GM18499 (cell line): ENCODE measurements around the gene RNF157.
A peak's percentile ranks its signal among the peaks of the same experiment; 100 is the strongest.

ENCODE experiments used
- ATAC-seq: cut with Tn5 transposase; IDR thresholded peaks from one replicate; pipeline ENCODE4 v1.9.1; 2021; ENCODE audit warnings: moderate number of reproducible peaks; ENCODE audit not compliant: insufficient read depth, unreplicated experiment

RNF157 gene

DNA sequence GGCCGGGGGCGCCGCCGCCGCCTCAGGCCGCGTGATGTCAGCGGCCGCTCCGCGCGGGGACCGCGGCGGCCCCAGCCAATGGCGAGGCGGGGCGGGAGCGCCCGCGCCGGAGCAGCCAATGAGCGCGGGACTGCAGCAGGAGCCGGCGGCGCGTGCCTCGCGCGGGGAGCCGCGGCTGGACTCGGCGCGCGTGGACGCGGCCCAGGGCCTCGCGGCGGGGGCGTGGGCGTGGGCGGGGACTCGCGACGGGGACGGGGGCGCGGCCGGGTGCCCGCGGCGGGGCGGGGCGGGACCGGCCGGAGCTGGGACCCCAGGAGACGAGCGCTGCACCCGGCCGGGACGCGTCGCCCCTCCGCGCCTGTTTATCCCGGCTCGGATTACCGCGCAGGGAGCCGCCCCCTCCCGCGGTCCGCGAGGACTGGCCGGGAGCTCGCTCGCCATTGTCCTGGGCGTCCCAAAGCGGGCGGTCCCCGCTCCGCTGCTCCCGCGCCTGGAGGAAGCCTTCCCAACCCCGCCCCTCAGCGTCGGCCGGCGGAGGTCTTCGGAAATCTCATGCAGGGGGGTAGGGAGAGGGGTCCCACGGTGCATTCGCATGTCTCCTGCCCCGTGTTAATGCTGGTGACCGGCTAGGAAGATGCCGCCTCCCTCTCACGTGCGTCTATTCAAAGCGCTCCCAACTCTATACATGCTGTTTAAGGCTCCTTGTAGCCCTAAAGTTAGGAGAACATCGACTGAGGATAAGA is at the start of gene RNF157:
TSS of gene RNF157 (minus strand) at position 33 of the 743 bp plus-strand sequence. CDS start 253 bp downstream, outside the sequence.
- no peak for ATAC-seq

DNA sequence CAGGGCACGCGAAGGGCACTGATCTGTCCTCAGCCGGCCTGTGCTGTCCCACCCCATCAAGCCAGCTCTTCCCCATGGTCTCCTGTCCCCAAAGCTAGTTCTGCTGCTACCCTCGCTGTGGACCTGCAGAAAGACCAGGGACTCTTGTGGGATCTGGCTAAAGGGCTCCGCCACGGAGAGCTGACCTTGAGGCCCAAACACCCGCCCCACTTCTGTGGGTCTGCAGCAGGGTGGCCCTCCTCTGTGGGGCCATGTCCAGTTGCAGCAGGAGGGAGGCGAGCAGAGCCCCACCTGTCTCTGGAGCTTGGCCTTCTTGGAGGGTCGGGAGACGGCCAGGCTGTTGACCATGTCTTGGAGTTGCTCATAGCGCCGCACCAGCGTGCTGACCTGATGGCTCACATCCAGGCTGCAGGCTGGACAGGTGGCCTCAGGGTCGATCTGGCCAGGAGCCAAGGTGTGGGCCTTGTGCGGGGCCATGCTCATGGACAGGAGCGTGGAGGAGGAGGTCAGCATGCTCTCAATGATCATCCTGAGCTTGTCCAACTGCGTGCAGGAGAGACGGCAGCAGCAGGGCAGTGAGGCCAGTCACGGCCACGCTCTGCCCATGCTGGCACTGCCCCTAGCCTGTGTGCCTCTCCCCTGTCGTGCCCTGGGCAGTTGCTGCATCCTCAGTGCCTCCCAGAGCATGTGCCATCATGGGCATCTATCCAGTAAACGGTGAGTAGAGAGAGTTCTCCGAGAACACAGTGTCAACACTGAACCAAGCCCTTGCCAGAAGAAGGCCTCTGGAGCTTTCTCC is 41.5 kb upstream of the RNF157 start:
- ATAC-seq = no peak

DNA sequence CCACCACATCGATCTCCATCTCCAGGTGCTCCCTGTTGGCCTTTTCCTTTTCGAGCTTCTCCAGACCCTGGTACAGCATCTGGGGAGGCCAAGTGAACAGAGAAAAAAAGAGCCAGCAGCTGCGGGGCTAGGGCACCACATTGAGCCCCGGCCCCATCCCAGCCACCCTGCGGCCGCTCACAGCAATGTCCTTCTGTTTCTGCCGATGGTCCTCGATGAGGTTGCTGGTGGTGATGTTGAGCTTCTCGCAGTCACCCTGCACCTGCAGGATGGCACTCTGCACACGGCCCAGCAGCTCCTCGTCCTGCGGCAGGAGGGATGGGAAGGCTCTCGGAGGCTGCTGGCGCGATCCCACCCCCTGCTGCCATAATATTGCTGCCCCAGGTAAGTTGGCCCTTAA is 40.4 kb upstream of the RNF157 start:
- ATAC-seq = no peak

DNA sequence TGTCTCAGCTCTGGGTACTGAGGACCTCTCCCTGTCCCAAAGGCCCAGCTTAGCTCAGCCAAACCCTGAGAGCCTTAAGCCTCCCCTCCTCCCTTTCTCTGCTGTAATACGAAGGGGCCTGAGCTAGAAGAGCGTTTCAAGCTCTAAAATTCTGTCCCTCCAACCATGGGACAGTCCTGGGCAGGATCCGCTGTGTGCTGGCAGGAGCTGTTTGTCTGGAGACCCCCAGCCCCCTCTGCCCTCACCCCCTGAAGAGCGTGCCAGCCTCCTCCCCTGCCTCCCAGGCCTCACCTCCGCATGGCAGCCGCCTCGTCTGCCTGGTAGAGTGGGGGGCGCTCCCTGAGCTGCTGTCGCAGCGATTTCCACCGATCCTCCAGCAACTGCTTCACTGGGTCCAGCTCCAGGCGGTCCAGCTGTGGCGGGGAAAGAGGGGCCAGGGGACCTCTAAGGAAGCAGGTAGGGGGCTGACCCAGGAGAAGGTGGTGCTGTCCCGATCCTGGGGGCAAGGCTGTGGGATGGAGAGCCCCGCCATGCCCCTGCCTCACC is 39.5 kb upstream of the RNF157 start:
- ATAC-seq = no peak

DNA sequence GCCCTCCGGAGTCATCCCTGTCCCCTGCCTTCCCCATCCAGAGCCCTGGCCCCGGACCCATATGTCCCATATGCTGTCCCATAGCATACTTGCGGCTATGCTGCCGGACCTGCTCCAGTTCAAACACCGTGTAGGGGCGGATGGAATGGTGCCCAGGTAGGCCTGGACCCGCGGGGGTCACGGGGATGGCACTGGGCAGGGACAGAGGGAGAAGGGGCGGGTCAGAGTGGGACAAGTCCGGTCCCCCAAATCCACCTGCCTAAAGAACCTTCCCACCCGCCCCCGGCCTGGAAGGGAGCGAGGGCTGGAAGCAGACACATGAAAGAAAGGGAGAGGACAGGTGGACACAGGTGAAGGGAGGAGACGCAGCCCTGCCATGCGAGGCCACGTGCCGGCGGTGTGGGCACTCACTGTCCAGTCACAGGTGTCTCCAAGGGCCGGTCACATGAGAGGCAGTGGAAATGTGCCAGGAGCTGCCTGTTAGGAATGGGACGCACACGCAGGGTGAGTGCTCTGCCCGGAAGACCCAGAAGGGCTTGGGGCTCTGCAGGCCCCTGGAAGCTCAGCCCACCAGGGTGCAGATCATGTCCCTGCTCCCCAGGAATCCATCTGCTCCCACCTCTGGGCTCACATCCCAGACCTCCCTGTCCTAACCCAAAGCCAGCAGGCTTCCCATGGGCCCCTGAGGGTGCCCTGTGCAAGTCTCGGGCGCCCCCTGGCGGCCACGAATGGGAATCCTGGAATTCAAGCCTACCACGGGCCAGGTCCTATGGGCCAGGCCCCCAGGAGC is 38.9 kb upstream of the RNF157 start:
- no peak for ATAC-seq

DNA sequence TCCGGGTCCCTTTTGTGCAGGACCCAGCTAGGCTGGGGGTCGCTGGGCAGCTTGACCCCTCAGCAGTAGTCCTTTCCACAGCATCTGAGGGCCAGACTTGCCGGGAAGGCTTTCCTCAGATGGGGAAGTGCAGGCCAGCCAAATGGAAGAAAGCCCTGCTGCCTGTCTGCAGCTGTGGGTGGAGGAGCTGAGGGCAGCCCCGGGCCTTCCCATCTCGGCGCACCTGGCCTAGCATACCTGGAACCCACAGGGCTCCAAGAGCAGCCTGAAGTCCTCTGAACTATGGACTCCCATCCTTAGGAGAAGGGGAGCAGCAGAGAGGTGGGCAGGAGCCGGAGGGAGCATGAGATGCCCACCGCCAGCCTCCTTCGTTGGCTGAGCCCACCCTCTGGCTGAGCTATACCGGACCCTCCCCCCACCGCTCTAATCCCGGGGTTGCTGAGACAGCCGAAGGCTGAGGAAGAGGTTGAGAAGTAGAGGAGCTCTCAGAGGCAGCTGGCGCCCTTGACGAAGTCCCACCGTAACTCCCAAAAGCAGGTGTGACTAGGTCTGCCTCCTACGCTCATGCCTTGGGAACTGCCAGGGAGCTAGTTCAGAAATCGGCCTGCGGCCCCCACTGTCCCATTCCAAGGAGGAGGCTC is 38.1 kb upstream of the RNF157 start:
- ATAC-seq = no peak

DNA sequence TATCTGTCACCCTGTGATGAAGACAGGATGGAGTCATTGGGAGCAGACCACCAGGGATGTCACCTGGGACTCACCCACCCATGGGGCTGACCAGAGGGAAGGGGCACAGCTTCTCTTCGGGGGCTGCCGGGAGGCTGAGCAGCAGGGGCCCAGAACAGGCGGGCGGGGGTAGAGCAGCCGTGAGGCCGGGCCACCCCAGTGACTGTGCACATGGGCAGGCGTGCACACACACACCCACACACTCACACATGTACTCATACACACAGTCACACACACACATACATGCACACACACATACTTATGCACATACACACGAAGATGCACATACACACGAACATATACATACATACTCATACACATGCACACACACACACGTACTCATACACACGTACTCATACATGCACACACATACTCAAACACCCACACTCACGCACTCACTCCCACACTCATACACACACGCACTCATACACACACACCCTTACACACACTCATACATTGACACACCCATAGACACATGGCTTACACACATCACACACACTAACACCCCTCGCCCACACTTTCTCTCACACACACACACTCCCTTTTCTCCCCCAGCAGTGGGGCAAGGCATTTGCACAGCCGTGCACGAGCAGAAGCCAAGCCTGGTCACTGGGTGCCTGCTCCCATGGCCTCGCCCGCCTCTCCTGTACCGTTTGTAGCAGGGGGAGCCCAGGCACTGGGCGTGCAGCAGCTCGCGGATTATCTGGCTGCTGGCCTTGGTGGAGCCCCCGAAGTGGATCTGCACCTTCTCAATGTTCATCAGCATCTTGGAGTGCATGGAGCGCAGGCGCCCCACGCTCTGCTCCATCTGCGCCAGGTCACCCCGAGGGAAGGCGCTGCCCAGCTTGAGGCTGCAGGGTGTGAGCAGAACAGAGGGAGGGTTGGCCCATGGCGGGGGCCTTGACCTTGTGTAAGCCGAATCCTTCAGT is 37.3 kb upstream of the RNF157 start:
- no peak for ATAC-seq

DNA sequence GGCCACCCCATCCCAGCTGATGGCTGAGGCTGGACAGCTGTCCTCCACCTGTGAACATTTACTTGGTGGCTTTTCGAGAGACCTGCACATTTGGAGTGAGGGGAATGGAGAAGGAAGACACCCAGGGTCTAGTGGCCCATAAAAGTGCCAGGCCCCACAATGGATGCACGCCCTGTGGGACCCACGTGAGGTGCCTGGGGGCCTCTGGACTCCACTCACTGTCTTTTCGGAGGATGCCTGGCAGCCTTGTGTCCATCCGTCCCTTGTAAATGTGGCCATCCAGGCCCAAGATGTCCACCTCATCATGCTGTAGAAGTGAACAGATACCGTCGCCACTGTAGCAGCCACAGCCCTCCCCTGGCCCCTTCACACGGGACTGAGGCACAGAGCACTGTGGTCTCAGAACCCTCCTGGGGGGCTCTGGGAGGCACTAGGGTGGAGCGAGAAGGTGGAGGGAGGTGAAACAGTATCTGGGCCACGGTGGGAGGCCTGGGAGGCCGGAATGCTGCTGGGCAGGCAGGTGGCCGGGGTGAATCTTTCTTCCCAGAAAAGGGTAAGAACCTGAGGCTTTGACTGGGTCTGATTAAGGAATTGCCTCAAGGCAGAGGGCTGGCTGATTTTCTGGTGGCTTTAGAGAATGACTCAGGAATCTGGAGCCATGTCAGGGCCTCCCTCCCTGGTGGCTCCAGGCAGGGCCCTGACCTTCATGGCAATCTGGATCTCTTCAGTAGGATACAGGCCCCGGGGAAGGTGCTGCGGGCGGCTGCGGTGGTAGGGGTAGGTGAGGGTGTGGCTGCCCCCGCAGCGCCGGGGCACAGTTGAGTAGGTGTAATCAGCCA is 36.4 kb upstream of the RNF157 start:
- no peak for ATAC-seq

DNA sequence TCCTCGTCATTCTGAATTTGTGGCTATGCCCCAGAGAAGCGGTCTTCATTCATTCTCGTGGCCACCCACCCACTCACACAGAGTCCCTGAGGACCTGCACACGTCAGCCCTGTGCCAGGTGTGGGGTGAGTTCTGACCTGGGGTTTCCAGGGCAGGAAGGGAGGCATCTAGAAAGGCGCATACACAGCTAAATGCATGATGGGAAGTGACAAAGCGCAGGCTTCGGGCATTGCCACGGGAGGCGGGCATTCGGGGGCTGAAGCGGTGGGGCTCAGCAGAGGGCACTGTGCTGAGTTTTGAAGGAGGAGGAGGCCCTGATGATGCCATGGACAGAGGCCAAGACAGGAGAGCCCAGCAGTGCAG is 35.8 kb upstream of the RNF157 start:
- ATAC-seq = no peak

DNA sequence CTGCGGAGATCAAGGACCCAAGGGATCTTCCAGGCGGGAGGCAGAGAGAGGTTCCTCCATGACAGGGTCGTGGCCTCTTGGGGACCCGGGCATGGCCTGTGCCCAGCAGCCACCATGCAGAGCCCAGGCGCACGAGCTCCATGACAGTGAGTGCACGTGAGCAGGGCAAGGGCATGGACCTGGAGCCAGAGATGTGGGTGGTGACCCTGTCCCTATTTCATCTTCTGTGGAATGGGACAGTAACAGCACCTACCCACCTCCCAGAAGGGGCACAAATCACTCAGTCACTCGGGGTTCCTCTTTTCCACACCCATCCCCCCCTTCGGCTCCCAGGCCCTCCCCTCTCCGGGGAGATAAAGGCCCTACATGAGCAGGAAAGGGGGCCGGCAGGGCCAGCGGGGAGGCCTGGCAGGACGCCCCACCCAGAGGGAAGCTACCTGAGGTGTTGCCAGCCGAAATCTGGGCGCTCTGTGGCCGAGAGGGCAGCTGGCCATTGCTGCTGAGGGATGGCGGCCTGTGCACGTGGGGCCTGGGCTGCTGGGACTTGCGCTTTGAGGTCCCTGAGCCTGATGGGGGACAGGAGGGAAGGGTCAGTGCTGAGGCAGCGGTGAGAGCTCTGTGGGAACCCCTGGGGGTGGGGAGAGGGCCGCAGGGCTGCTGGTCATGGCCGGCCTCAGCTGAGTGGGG is 35.2 kb upstream of the RNF157 start:
- ATAC-seq = no peak

DNA sequence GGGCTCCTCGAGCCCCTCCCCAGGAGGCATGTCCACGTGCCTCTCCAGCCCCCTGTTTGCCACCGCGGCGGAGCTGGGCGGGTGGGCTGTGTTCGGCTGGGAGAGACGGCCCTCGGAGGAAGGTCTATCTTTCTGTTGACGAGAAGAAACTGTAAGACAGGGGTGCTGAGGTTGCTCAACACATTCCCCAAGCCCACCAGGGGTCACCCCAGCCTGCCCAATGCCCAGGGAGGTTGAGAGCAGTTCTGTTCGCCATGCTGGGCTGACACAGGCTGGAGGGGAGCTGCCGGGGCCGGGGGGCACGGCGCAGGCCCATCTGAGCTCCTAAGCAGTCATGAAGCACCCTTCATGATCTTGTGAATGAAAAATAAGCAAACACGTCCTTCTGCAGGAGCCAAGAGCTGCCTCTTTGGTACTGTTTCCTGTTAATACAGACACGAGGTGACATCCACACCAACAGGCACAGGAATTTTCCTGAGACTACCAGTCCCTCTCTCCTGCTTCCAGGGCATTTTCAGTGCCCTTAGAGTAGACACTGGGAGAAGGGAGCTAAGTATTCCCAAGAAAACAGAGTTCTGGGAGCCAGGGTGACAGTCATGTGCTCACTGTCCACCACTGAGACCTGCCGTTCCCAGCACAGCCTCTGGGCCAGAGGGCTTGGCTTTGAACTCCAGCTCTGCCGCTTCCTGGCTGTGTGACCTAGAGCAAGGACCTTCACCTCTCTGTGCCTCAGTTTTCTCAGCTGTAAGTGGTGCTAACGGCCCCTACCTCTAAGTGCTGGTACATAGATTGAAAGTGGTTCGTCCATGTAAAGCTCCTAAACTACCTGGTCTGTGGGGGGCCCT is 34.0 kb upstream of the RNF157 start:
- ATAC-seq = no peak

DNA sequence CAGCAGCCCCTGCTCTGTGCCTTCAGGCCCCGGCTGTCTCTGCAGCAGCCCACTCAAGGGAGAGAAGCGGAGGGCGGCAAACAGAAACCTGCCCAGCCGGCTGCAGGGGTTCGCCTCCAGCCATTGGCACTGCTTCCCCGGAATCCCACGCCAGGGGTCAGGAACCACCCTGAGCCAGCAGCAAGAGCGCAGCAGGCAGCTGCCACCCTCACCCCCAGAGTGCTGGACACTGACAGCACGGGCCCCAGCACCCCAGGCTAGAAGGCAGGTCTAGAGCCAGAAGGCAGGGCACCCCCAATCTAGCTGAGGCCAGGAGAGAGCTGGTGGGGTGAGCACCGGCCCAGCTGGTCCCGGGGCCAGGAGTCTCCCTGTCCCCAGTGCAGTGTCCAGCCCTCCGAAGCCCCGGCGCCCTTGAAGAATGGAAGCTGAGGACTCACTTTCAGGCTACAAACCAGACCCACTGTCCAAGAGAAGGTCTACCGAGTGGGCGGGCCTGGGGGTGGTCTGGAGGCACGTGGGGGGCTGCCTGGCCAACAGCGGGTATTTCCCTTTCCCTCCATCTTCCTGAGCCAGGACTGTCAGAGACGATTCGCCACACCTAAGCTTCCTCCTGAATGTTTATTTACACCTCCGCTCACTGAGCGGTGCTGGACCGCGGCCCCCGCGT is 33.3 kb upstream of the RNF157 start:
- ATAC-seq = no peak

DNA sequence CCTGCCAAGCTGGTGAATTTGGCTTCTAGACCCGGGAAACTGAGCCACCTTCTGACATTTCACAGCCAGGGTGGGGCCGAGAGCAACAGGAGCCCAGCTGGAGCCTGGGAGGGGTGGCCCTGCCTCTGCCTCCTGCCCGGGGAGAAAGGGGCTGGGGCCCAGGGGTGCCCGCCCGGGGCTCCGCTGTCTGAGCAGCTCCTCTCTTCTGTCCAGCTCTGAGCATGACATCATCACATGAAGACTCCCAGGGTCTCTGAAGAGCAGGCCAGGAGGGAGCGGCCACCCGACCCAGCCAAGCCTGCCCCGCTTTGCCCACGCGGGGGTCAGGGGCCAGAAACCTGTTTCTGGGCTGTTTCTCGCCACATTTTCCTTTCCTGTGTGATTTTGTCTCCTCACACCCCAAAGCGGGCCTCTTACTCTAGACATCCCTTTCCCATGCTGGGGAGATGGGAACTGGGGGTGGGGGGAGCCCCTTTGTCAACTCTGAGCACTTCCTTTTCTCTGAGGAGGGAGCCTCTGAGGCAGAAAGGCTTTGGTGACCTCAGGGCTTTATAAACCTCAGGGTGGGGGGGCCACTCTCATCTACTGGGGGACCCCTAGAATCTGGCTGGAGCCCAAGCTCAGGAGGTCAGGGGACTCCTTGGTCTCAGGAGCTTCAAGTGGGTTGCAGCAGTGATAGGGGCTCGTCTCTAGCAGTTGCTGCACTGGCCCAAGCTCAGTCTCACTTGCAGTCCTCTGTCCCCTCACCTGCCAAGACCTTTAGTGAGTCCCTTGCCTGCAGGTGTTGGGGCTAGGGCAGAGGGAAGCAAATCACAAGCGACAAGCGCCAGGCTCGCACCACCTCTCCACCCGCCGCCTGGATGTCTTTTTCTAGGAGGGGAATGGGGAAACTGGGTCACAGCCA is 32.5 kb upstream of the RNF157 start:
- ATAC-seq = peak; percentile 8

DNA sequence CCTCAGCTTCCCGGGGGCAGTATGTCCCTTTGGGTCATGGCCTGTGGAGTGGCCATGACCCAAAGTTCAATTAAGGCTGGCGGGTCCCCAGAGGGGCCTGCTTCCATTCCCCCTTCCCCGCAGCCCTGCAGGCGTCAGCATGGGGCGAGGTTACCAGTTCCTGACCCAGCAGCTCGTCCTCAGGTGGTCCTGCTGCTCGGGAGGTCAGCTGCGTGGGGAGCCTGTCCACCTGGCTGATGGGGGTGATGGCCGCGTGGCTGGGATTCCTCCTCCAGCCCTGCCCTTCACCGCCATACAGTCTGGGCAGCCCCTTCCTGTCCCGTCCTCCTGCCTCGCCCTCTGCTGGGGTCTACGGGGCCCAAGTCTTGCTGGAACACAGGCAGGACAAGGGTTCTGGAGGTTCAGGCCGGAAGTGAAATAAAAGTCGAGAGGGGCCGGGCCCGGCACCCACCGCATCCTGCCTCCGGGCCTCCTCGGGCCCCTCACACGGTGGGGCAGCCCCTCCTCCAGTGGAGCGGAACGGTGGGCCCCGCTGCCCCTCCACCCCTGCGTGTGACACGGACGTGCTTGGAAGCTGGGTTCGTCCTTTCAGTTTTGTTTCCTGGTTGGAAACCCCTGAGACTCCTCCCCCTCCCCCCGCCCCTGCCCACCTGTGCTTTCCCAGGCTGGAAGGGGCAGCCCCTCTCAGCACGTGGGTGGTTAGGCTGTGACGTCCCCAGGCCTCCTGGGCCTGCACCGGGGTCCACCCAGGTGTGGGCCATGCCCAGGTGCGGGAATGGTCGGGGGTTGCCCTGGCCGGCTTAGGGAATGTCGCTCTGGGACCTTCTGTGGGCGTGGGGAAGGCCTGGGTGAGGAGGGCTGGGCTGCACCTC is 31.6 kb upstream of the RNF157 start:
- ATAC-seq = peak; percentile 25
